ENCODE data around the gene SNAI3. TPM values are rescaled to one million over a fixed set of nuclear protein-coding genes. Genes with fewer than 3 reads are reported as not detected.

Gene SNAI3
- total RNA-seq, 2 donors from 2014 or later, result 1.0 to 1.6 TPM

GRCh38 chr16:88697116-88697830 lies 11.0 kb upstream of the SNAI3 start:
- peaks cover 0 to 23% of the 10 kb centered on the region in 2 donors for H3K4me1 ChIP-seq
- no peaks in the 10 kb centered on the region for H3K27me3 ChIP-seq
- no peak overlapping the region for H3K4me3 ChIP-seq
- H3K9me3 ChIP-seq, result no peaks in the 10 kb centered on the region
- H3K36me3 ChIP-seq, result peaks cover 42% of the 10 kb centered on the region
- no peak overlapping the region for H3K27ac ChIP-seq
- TF ChIP-seq CTCF (IDR thresholded peaks at IDR 0.05), result no peak
- no peak for DNase-seq (ENCODE audit: low spot score)

- Histone ChIP-seq H3K4me3 (no peak overlapping the region), H3K27ac (no peak overlapping the region), H3K36me3 (peaks cover 42% of the 10 kb centered on the region), H3K27me3 (no peaks in the 10 kb centered on the region), H3K9me3 (no peaks in the 10 kb centered on the region), H3K4me1 (peaks cover 0 to 14% of the 10 kb centered on the region in 2 donors)
- no peak for DNase-seq (ENCODE audit: low spot score)
- TF ChIP-seq CTCF (IDR thresholded peaks at IDR 0.05), result no peak
These were observed 10.1 kb upstream of the SNAI3 start for GRCh38 chr16:88696441-88696840.

GRCh38 chr16:88695753-88696152 lies 9.4 kb upstream of the SNAI3 start:
- no peak for DNase-seq (ENCODE audit: low spot score)
- Histone ChIP-seq H3K27ac (no peak overlapping the region), H3K4me1 (peaks cover 0 to 8% of the 10 kb centered on the region in 2 donors), H3K27me3 (no peaks in the 10 kb centered on the region), H3K9me3 (no peaks in the 10 kb centered on the region), H3K4me3 (no peak overlapping the region), H3K36me3 (peaks cover 42% of the 10 kb centered on the region)
- TF ChIP-seq CTCF (IDR thresholded peaks at IDR 0.05), result no peak

- DNase-seq (ENCODE audit: low spot score), result no peak
- Histone ChIP-seq H3K4me1 (peaks cover 0 to 2% of the 10 kb centered on the region in 2 donors), H3K4me3 (no peak overlapping the region), H3K27me3 (no peaks in the 10 kb centered on the region), H3K9me3 (no peaks in the 10 kb centered on the region), H3K36me3 (peaks cover 41% of the 10 kb centered on the region), H3K27ac (no peak overlapping the region)
- no peak for TF ChIP-seq CTCF (IDR thresholded peaks at IDR 0.05)
These were observed 8.9 kb upstream of the SNAI3 start for GRCh38 chr16:88695218-88695617.

GRCh38 chr16:88694221-88695087 lies 8.1 kb upstream of the SNAI3 start:
- Histone ChIP-seq H3K4me3 (no peak overlapping the region), H3K27me3 (no peaks in the 10 kb centered on the region), H3K36me3 (peaks cover 34% of the 10 kb centered on the region), H3K27ac (no peak overlapping the region), H3K4me1 (no peaks in the 10 kb centered on the region), H3K9me3 (no peaks in the 10 kb centered on the region)
- no peak for TF ChIP-seq CTCF (IDR thresholded peaks at IDR 0.05)
- DNase-seq (ENCODE audit: low spot score), result no peak
